DOHH2 (cell line): Measurements from ENCODE around the gene ARHGAP24.

Experiments
- CTCF ChIP-seq: fragments of 200-600 bp; sonication (generic); IDR thresholded peaks from one replicate; pipeline ENCODE4 v1.5.1; 2014; ENCODE audit warnings: antibody characterized with exemption, mild to moderate bottlenecking, low read depth, low read length; ENCODE audit not compliant: poor library complexity, severe bottlenecking
- EZH2phosphoT487 ChIP-seq: fragments of 200-600 bp; sonication (generic); IDR thresholded peaks from 2 replicates; pipeline ENCODE4 v1.6.1; 2017; ENCODE audit warnings: borderline replicate concordance, mild to moderate bottlenecking, antibody characterized with exemption, low read length, moderate library complexity, mixed read lengths

DNA sequence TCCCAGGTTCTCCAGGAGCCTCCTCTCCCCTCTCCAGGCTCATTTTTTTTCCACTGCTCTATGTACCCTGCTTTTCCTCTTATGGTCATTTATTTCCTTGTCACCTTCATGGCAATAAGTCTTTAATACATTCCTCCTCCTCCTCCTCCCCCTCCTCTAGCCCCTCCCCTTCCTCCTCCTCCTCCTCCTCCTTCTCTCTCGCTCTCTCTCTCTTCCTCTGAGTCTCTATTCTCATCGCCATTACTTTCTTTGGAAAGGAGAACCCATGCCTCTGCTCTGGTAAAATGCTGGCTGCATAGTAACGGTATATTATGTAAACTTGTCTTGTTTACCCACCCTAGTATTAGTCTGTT is 35.7 kb downstream of the ARHGAP24 start:
- TF ChIP-seq CTCF (no peak), EZH2phosphoT487 (no peak)
